ENCODE measurements around the gene KIF14.

GRCh38 chr1:200668514-200669313, 48.2 kb upstream of the KIF14 start:
- TF ChIP-seq CEBPB (IDR thresholded peaks at IDR 0.05): no peak
- TF ChIP-seq FOXM1 (IDR thresholded peaks at IDR 0.05; ENCODE audit: borderline replicate concordance, low read depth): no peak; the same call in 1 of the 2 replicates

Measured in Ishikawa (cell line).